Ascending aorta (tissue), 2 donors: Measurements from ENCODE around the gene YES1. TPM values are rescaled to one million over a fixed set of nuclear protein-coding genes. Genes with fewer than 3 reads are reported as not detected.
A peak's percentile ranks its signal among the peaks of the same experiment; 100 is the strongest.
"Not testable (repeated sequence)": the region's sequence is repeated elsewhere in the genome, so short reads cannot be mapped to it uniquely, and the experiment has no call there.

ENCODE experiments used
- DNase-seq, 2 donors: peaks; one replicate each; pipeline ENCODE4 v3.0.0-alpha.2; 2019; ENCODE audit warnings: low spot score in 2 of 2
- H3K27ac ChIP-seq, 2 donors: fragments of 200-600 bp; sonication (generic); one replicate each; pipeline ENCODE4 v1.5.1; 2016 to 2017; ENCODE audit warnings: mild to moderate bottlenecking in 1 of 2
- H3K27me3 ChIP-seq: fragments of 200-600 bp; sonication (generic); one replicate; pipeline ENCODE4 v1.5.1; 2017
- H3K36me3 ChIP-seq, 2 donors: fragments of 200-600 bp; sonication (generic); one replicate each; pipeline ENCODE4 v1.5.1; 2016
- H3K4me1 ChIP-seq, 2 donors: fragments of 200-600 bp; sonication (generic); one replicate each; pipeline ENCODE4 v1.5.1; 2016 to 2017; ENCODE audit warnings: mild to moderate bottlenecking in 1 of 2
- H3K4me3 ChIP-seq, 2 donors: fragments of 200-600 bp; sonication (generic); one replicate each; pipeline ENCODE4 v1.5.1; 2016 to 2017; ENCODE audit warnings: mild to moderate bottlenecking in 1 of 2
- H3K9me3 ChIP-seq, 2 donors: fragments of 200-600 bp; sonication (generic); one replicate each; pipeline ENCODE4 v1.5.1; 2016
- CTCF ChIP-seq, 3 experiments: fragments of 200-600 bp in 2 of 3; fragments of 450-650 bp in 1 of 3; sonication (generic) in 2 of 3; IDR thresholded peaks; one replicate each; pipeline ENCODE4 v1.5.1; 2016 to 2019; ENCODE audit warnings: antibody characterized with exemption in 3 of 3, mild to moderate bottlenecking in 1 of 3, moderate library complexity in 1 of 3
- intact Hi-C: fragments of 100-400 bp; cut with DNase I; formaldehyde crosslinking; loops from one replicate; pipeline ENCODE4 v1.15.1; 2023
- total RNA-seq: library from RNA; depleted of rRNA; stranded (reverse); fragments of >200 nt; gene quantifications from one replicate; pipeline ENCODE4 v1.1.0, GENCODE V29; 2016

YES1 gene
- total RNA-seq, 1 donor from 2014 or later: 30.5 TPM

GRCh38 chr18:744832-745597, 67.0 kb downstream of the YES1 start:
- no peak overlapping the region for H3K4me3 ChIP-seq
- no peaks in the 10 kb centered on the region for H3K27me3 ChIP-seq
- intact Hi-C loops: no loop called here
- H3K4me1 ChIP-seq: no peaks in the 10 kb centered on the region
- DNase-seq: no peak
- no peak overlapping the region for H3K27ac ChIP-seq
- H3K36me3 ChIP-seq: peaks cover 0 to 28% of the 10 kb centered on the region in 2 donors
- no peak for TF ChIP-seq CTCF (IDR thresholded peaks at IDR 0.05)
- H3K9me3 ChIP-seq: no peaks in the 10 kb centered on the region

- Histone ChIP-seq H3K27me3 (no peaks in the 10 kb centered on the region), H3K9me3 (no peaks in the 10 kb centered on the region), H3K4me3 (no peak overlapping the region), H3K4me1 (no peaks in the 10 kb centered on the region), H3K36me3 (peaks cover 2 to 20% of the 10 kb centered on the region in 2 donors), H3K27ac (no peak overlapping the region)
- TF ChIP-seq CTCF (IDR thresholded peaks at IDR 0.05): peak; percentile 61 to 73 (median 66)
- intact Hi-C loops: loop anchor here (1.0 to 2.0 kb wide), 2 partner anchors 89 to 97 kb away; no protein-coding TSS in a partner anchor
- DNase-seq: no peak
These were observed 70.0 kb downstream of the YES1 start for GRCh38 chr18:741931-742512.

- no peak for TF ChIP-seq CTCF (IDR thresholded peaks at IDR 0.05)
- intact Hi-C loops: no loop called here
- Histone ChIP-seq H3K27me3 (no peaks in the 10 kb centered on the region), H3K4me3 (no peak overlapping the region), H3K36me3 (peaks cover 6 to 41% of the 10 kb centered on the region in 2 donors), H3K9me3 (no peaks in the 10 kb centered on the region), H3K27ac (no peak overlapping the region), H3K4me1 (no peaks in the 10 kb centered on the region)
- no peak for DNase-seq
These were observed 79.7 kb downstream of the YES1 start for GRCh38 chr18:732371-732770.

GRCh38 chr18:731185-731584, 80.9 kb downstream of the YES1 start:
- Histone ChIP-seq H3K9me3 (no peaks in the 10 kb centered on the region), H3K27me3 (no peaks in the 10 kb centered on the region), H3K27ac (no peak overlapping the region), H3K4me3 (no peak overlapping the region), H3K36me3 (peaks cover under 1 to 33% of the 10 kb centered on the region in 2 donors), H3K4me1 (no peaks in the 10 kb centered on the region)
- DNase-seq: no peak
- intact Hi-C loops: no loop called here
- TF ChIP-seq CTCF (IDR thresholded peaks at IDR 0.05): no peak

GRCh38 chr18:730692-731091, 81.3 kb downstream of the YES1 start:
- H3K36me3 ChIP-seq: peaks cover 0 to 28% of the 10 kb centered on the region in 2 donors
- DNase-seq: no peak
- intact Hi-C loops: no loop called here
- no peak overlapping the region for H3K27ac ChIP-seq
- no peaks in the 10 kb centered on the region for H3K4me1 ChIP-seq
- no peak for TF ChIP-seq CTCF (IDR thresholded peaks at IDR 0.05)
- H3K9me3 ChIP-seq: no peaks in the 10 kb centered on the region
- no peak overlapping the region for H3K4me3 ChIP-seq
- no peaks in the 10 kb centered on the region for H3K27me3 ChIP-seq

- H3K27ac ChIP-seq, intact Hi-C loops, H3K4me3 ChIP-seq, H3K27me3 ChIP-seq, H3K4me1 ChIP-seq, DNase-seq, H3K9me3 ChIP-seq: not testable (repeated sequence)
- H3K36me3 ChIP-seq: peaks cover 0 to 24% of the 10 kb centered on the region in 2 donors
These were observed 81.9 kb downstream of the YES1 start for GRCh38 chr18:730120-730519.
